A549 (cell line): Measurements from ENCODE around the gene CMIP. TPM values are rescaled to one million over a fixed set of nuclear protein-coding genes. Genes with fewer than 3 reads are reported as not detected.

Experiments used
- ATAC-seq, 2 experiments: fragments of 200-7000 bp in 1 of 2; fragments of >200 bp in 1 of 2; cut with Nextera tagmentation in 1 of 2; cut with Tn5 transposase in 1 of 2; 3 replicates each; pipeline versions ENCODE4 v1.8.0 to v1.9.1; 2018 to 2020; ENCODE audit warnings: mild to moderate bottlenecking in 1 of 2, moderate library complexity in 1 of 2
- CTCF ChIA-PET: fragments of 300-600 bp; sonication (Branson Sonifier 250); formaldehyde crosslinking; extraction: SDS; loops from one replicate; lab custom pipeline; 2021; ENCODE audit warnings: antibody characterized with exemption, inconsistent platforms; lab: Yijun Ruan, JAX
- POLR2A ChIA-PET: fragments of 350-600 bp; formaldehyde crosslinking; extraction: SDS; loops from one replicate; lab custom pipeline; 2021; ENCODE audit warnings: antibody characterized with exemption, inconsistent platforms; lab: Yijun Ruan, JAX
- DNase-seq, 2 experiments: peaks; one replicate each; pipeline versions ENCODE4 v3.0.0 to v3.0.0-alpha.2; 2011 to 2016; ENCODE audit warnings: low read depth in 1 of 2, low spot score in 1 of 2
- FAIRE-seq: peaks from 2 replicates; lab custom pipeline; 2011; peaks lifted over from hg19 to GRCh38; lab: Jason Lieb, UNC
- H3K27ac ChIP-seq, 2 experiments: fragments of >200 bp; sonication (Bioruptor Twin); formaldehyde crosslinking; 3 replicates each; pipeline ENCODE4 v1.5.1; 2016 to 2017
- H3K4me1 ChIP-seq: fragments of >200 bp; sonication (Bioruptor Twin); formaldehyde crosslinking; 3 replicates; pipeline ENCODE4 v1.6.1; 2016
- H3K4me2 ChIP-seq: fragments of >200 bp; sonication (Bioruptor Twin); formaldehyde crosslinking; 3 replicates; pipeline ENCODE4 v1.6.1; 2016
- H3K4me3 ChIP-seq: fragments of >200 bp; sonication (Bioruptor Twin); formaldehyde crosslinking; 3 replicates; pipeline ENCODE4 v1.5.1; 2016
- H3K9me3 ChIP-seq: fragments of >200 bp; sonication (Bioruptor Twin); formaldehyde crosslinking; 3 replicates; pipeline ENCODE4 v1.6.1; 2016
- ATOH8 ChIP-seq: fragments of 250-450 bp; sonication (Bioruptor Pico); IDR thresholded peaks from 2 replicates; pipeline ENCODE4 v1.5.0; 2020; ENCODE audit warnings: low read depth, mild to moderate bottlenecking, moderate library complexity
- BCL3 ChIP-seq: fragments of >200 bp; sonication (Bioruptor Twin); formaldehyde crosslinking; IDR thresholded peaks from 3 replicates; pipeline ENCODE4 v1.6.1; 2016
- CBX2 ChIP-seq: fragments of 200-600 bp; sonication (generic); IDR thresholded peaks from 2 replicates; pipeline ENCODE4 v1.6.1; 2016; ENCODE audit warnings: low read depth, mild to moderate bottlenecking, borderline replicate concordance
- CTCF ChIP-seq: fragments of >200 bp; sonication (Bioruptor Twin); formaldehyde crosslinking; IDR thresholded peaks from 3 replicates; pipeline ENCODE4 v1.5.1; 2016
- EP300 ChIP-seq, 2 experiments: fragments of >200 bp; sonication (Bioruptor Twin); formaldehyde crosslinking; IDR thresholded peaks; 2 replicates in 1 of 2; 3 replicates in 1 of 2; pipeline ENCODE4 v1.6.1; 2016 to 2017
- HEYL ChIP-seq: fragments of 250-450 bp; sonication (Bioruptor Pico); IDR thresholded peaks from 2 replicates; pipeline ENCODE4 v1.8.0; 2021; ENCODE audit warnings: mild to moderate bottlenecking, moderate library complexity
- MAZ ChIP-seq: fragments of 150-350 bp; IDR thresholded peaks from 2 replicates; pipeline ENCODE4 v1.6.1; 2014; ENCODE audit warnings: antibody characterized with exemption, low read depth, low read length, borderline replicate concordance
- PBX3 ChIP-seq: IDR thresholded peaks from 2 replicates; pipeline ENCODE4 v1.6.1; 2012
- POLR2A ChIP-seq: IDR thresholded peaks from 2 replicates; pipeline ENCODE4 v1.6.1; 2012; ENCODE audit warnings: mild to moderate bottlenecking, low read length
- RARB ChIP-seq: fragments of 250-450 bp; sonication (Bioruptor Pico); IDR thresholded peaks from 2 replicates; pipeline ENCODE4 v1.8.0; 2021; ENCODE audit warnings: mild to moderate bottlenecking, moderate library complexity
- TFCP2L1 ChIP-seq: fragments of 250-450 bp; sonication (Bioruptor Pico); IDR thresholded peaks from 2 replicates; pipeline ENCODE4 v1.5.0; 2021; ENCODE audit warnings: mild to moderate bottlenecking
- ZFP36 ChIP-seq: fragments of 450-650 bp; IDR thresholded peaks from 2 replicates; pipeline ENCODE4 v1.6.1; 2014; ENCODE audit warnings: borderline replicate concordance; ENCODE audit not compliant: partially characterized antibody
- ZNF302 ChIP-seq: fragments of 250-450 bp; sonication (Bioruptor Pico); IDR thresholded peaks from 2 replicates; pipeline ENCODE4 v1.9.0; 2021; ENCODE audit warnings: inconsistent platforms, mild to moderate bottlenecking, moderate library complexity
- WGBS: methylation state at CpG from one replicate; pipeline ENCODE4 v1.1.6; 2017; ENCODE audit errors: missing lambda C conversion rate; 5-methylcytosine and 5-hydroxymethylcytosine counted together
- polyA plus RNA-seq, 4 experiments: library from polyadenylated mRNA; depleted of rRNA in 3 of 4; stranded (reverse); fragments of >200 nt; fragmentation: RNase III in 1 of 4; extraction: RNeasy Plus Mini Kit Qiagen cat#74134 plus additional on column Dnase treatment in 1 of 4; gene quantifications; 2 replicates in 3 of 4; 3 replicates in 1 of 4; pipeline ENCODE4 v1.2.3, GENCODE V29; 2011 to 2017

The CMIP gene
- polyA plus RNA-seq, 2 of the 4 experiments (the other 2 are of a cell fraction): 21.6 to 125 TPM

- H3K27ac ChIP-seq: no peak overlapping the region
- H3K4me1 ChIP-seq: peaks cover 24% of the 10 kb centered on the region
- 91% methylated on average over 13 of the region's 13 CpGs for WGBS
- ChIA-PET POLR2A (no interaction called here), CTCF (interaction anchor here (1.0 kb wide), 1 partner anchor 34 kb away, joined by 3 read pairs; no protein-coding TSS in a partner anchor)
- FAIRE-seq (no peak), DNase-seq (no peak), ATAC-seq (no peak)
- no peaks in the 10 kb centered on the region for H3K9me3 ChIP-seq
- H3K4me2 ChIP-seq: no peak overlapping the region
- no peak overlapping the region for H3K4me3 ChIP-seq
- TF ChIP-seq CTCF (no peak), RARB (CRISPR knock-in tag) (no peak), ATOH8 (CRISPR knock-in tag) (no peak), CBX2 (no peak)
Observed at GRCh38 chr16:81657781-81658180, 213.2 kb downstream of the CMIP start.

- 90% methylated on average over 4 of the region's 4 CpGs for WGBS
- no peak overlapping the region for H3K4me2 ChIP-seq
- POLR2A ChIA-PET: no interaction called here
- H3K9me3 ChIP-seq: no peaks in the 10 kb centered on the region
- no peak overlapping the region for H3K27ac ChIP-seq
- ATAC-seq (no peak), FAIRE-seq (no peak), DNase-seq (no peak)
- H3K4me1 ChIP-seq: peaks cover 24% of the 10 kb centered on the region
- no peak for TF ChIP-seq ZFP36
- TF ChIP-seq EP300 (IDR thresholded peaks at IDR 0.05): no peak
- TF ChIP-seq POLR2A: no peak
- CTCF ChIA-PET: interaction anchor here (1.0 to 1.9 kb wide), 2 partner anchors 35 to 39 kb away, joined by 3 to 5 read pairs; no protein-coding TSS in a partner anchor
- H3K4me3 ChIP-seq: no peak overlapping the region
Observed at GRCh38 chr16:81658373-81658772, 213.8 kb downstream of the CMIP start.

GRCh38 chr16:81659249-81659648 is 214.6 kb downstream of the CMIP start:
- no peak for FAIRE-seq
- ATAC-seq: no peak
- Histone ChIP-seq H3K27ac (peak overlapping the region in 1 of 2 experiments; percentile 16; a peak in 1 of 6 replicates), H3K9me3 (no peaks in the 10 kb centered on the region), H3K4me3 (no peak overlapping the region), H3K4me1 (peaks cover 16% of the 10 kb centered on the region), H3K4me2 (no peak overlapping the region)
- no peak for TF ChIP-seq TFCP2L1
- no peak for TF ChIP-seq HEYL (CRISPR knock-in tag)
- no peak for TF ChIP-seq ZNF302 (CRISPR knock-in tag)
- TF ChIP-seq ZFP36: peak; percentile 71
- no peak for TF ChIP-seq MAZ
- TF ChIP-seq ATOH8 (CRISPR knock-in tag): no peak
- POLR2A ChIA-PET: no interaction called here
- 92% methylated on average over 2 of the region's 2 CpGs for WGBS
- DNase-seq: no peak
- CTCF ChIA-PET: interaction anchor here (1.6 to 1.9 kb wide), 2 partner anchors 38 to 71 kb away, joined by 5 read pairs; no protein-coding TSS in a partner anchor

GRCh38 chr16:81661082-81661481 is 216.5 kb downstream of the CMIP start:
- DNase-seq (no peak), ATAC-seq (no peak), FAIRE-seq (no peak)
- Histone ChIP-seq H3K9me3 (no peaks in the 10 kb centered on the region), H3K27ac (peak overlapping the region in 1 of 2 experiments; percentile 54; a peak in 2 of 6 replicates), H3K4me2 (no peak overlapping the region), H3K4me1 (no peaks in the 10 kb centered on the region; the same call in 2 of the 3 replicates), H3K4me3 (no peak overlapping the region)
- ChIA-PET POLR2A (no interaction called here), CTCF (no interaction called here)
- TF ChIP-seq PBX3 (no peak), BCL3 (no peak)
- 80% methylated on average over 14 of the region's 14 CpGs for WGBS
